ENCODE measurements around the gene CCND1.
A peak's percentile ranks its signal among the peaks of the same experiment; 100 is the strongest.

The CCND1 gene

GRCh38 chr11:69653406-69653960, 12.5 kb downstream of the CCND1 start:
- Histone ChIP-seq H3K79me1 (ENCODE audit: low read depth, low read length) (no peaks in the 10 kb centered on the region), H2AK5ac (ENCODE audit: low read depth, low read length) (no peak overlapping the region), H2AFZ (ENCODE audit: low read length) (no peak overlapping the region), H2BK15ac (ENCODE audit: low read length) (no peak overlapping the region), H3K9me3 (replicated peaks in 1 of 2; ENCODE audit: control insufficient read depth in 2 of 2, insufficient read depth in 1 of 2, low read depth in 1 of 2, low read length in 2 of 2) (no peaks in the 10 kb centered on the region), H3K9ac (ENCODE audit: low read depth, low read length, poor library complexity) (no peak overlapping the region), H4K91ac (ENCODE audit: low read depth, low read length, poor library complexity) (no peak overlapping the region), H3K4me3 (ENCODE audit: low read length in 2 of 2) (no peak overlapping the region), H3K4me2 (ENCODE audit: insufficient read depth, low read length, poor library complexity, severe bottlenecking) (no peak overlapping the region), H2BK5ac (ENCODE audit: low read length) (no peak overlapping the region), H3K27me3 (ENCODE audit: control insufficient read depth in 3 of 3, insufficient read depth in 3 of 3, low read depth in 1 of 3, low read length in 3 of 3) (no peaks in the 10 kb centered on the region), H4K8ac (ENCODE audit: low read depth, low read length) (no peak overlapping the region), H3K23ac (ENCODE audit: low read depth, low read length, poor library complexity) (no peak overlapping the region), H3K36me3 (replicated peaks in 1 of 2; ENCODE audit: control insufficient read depth in 2 of 2, insufficient read depth in 2 of 2, low read length in 2 of 2) (peaks cover 21 to 31% of the 10 kb centered on the region in 2 donors), H3K4me1 (ENCODE audit: control insufficient read depth in 2 of 2, insufficient read depth in 1 of 2, low read depth in 1 of 2, low read length in 2 of 2) (peaks cover 13 to 18% of the 10 kb centered on the region in 2 donors), H3K14ac (ENCODE audit: low read length) (no peak overlapping the region), H3K18ac (ENCODE audit: low read length) (peak overlapping the region; percentile 52), H3K4ac (ENCODE audit: low read length) (no peak overlapping the region), H2BK120ac (ENCODE audit: low read depth, low read length) (no peak overlapping the region), H2BK12ac (ENCODE audit: low read length) (no peak overlapping the region), H3K27ac (replicated peaks; ENCODE audit: low read length) (no peak overlapping the region)
- no peak for DNase-seq (ENCODE audit: low spot score)
- no CpG with 5 or more reads among the region's 23 CpGs for WGBS, 2 donors (ENCODE audit: extremely low coverage in 2 of 2, insufficient read length in 2 of 2, insufficient replicate concordance in 1 of 2)

- Histone ChIP-seq H3K4me3 (ENCODE audit: low read length in 2 of 2) (no peak overlapping the region), H3K23ac (ENCODE audit: low read depth, low read length, poor library complexity) (peak overlapping the region; percentile 66), H3K9ac (ENCODE audit: low read depth, low read length, poor library complexity) (no peak overlapping the region), H2BK5ac (ENCODE audit: low read length) (no peak overlapping the region), H3K4me1 (ENCODE audit: control insufficient read depth in 2 of 2, insufficient read depth in 1 of 2, low read depth in 1 of 2, low read length in 2 of 2) (peaks cover 20 to 24% of the 10 kb centered on the region in 2 donors), H4K91ac (ENCODE audit: low read depth, low read length, poor library complexity) (no peak overlapping the region), H3K36me3 (replicated peaks in 1 of 2; ENCODE audit: control insufficient read depth in 2 of 2, insufficient read depth in 2 of 2, low read length in 2 of 2) (peaks cover 17 to 26% of the 10 kb centered on the region in 2 donors), H3K27me3 (ENCODE audit: control insufficient read depth in 3 of 3, insufficient read depth in 3 of 3, low read depth in 1 of 3, low read length in 3 of 3) (no peaks in the 10 kb centered on the region), H2BK120ac (ENCODE audit: low read depth, low read length) (no peak overlapping the region), H2AK5ac (ENCODE audit: low read depth, low read length) (peak overlapping the region; percentile 83), H3K14ac (ENCODE audit: low read length) (no peak overlapping the region), H4K8ac (ENCODE audit: low read depth, low read length) (peak overlapping the region; percentile 44), H3K4ac (ENCODE audit: low read length) (no peak overlapping the region), H2BK15ac (ENCODE audit: low read length) (no peak overlapping the region), H3K4me2 (ENCODE audit: insufficient read depth, low read length, poor library complexity, severe bottlenecking) (no peak overlapping the region), H3K18ac (ENCODE audit: low read length) (peak overlapping the region; percentile 35), H3K79me1 (ENCODE audit: low read depth, low read length) (no peaks in the 10 kb centered on the region), H2BK12ac (ENCODE audit: low read length) (no peak overlapping the region), H3K27ac (replicated peaks; ENCODE audit: low read length) (no peak overlapping the region), H2AFZ (ENCODE audit: low read length) (no peak overlapping the region), H3K9me3 (replicated peaks in 1 of 2; ENCODE audit: control insufficient read depth in 2 of 2, insufficient read depth in 1 of 2, low read depth in 1 of 2, low read length in 2 of 2) (no peaks in the 10 kb centered on the region)
- no CpG with 5 or more reads among the region's 38 CpGs for WGBS, 2 donors (ENCODE audit: extremely low coverage in 2 of 2, insufficient read length in 2 of 2, insufficient replicate concordance in 1 of 2)
- DNase-seq (ENCODE audit: low spot score) = no peak
These were observed 13.2 kb downstream of the CCND1 start for GRCh38 chr11:69654001-69654659.

- no peak overlapping the region for H3K9ac ChIP-seq (ENCODE audit: low read depth, low read length, poor library complexity)
- no peaks in the 10 kb centered on the region for H3K27me3 ChIP-seq (ENCODE audit: control insufficient read depth in 3 of 3, insufficient read depth in 3 of 3, low read depth in 1 of 3, low read length in 3 of 3)
These were observed 13.9 kb downstream of the CCND1 start for GRCh38 chr11:69654660-69655478.

More at GRCh38 chr11:69654660-69655478, 13.9 kb downstream of the CCND1 start:
- no peak for DNase-seq (ENCODE audit: low spot score)
- Histone ChIP-seq H4K8ac (ENCODE audit: low read depth, low read length) (peak overlapping the region; percentile 44), H3K4me3 (ENCODE audit: low read length in 2 of 2) (no peak overlapping the region), H4K91ac (ENCODE audit: low read depth, low read length, poor library complexity) (no peak overlapping the region), H2BK120ac (ENCODE audit: low read depth, low read length) (peak overlapping the region; percentile 84), H3K23ac (ENCODE audit: low read depth, low read length, poor library complexity) (peak overlapping the region; percentile 10), H2BK5ac (ENCODE audit: low read length) (no peak overlapping the region), H2AFZ (ENCODE audit: low read length) (no peak overlapping the region), H3K36me3 (replicated peaks in 1 of 2; ENCODE audit: control insufficient read depth in 2 of 2, insufficient read depth in 2 of 2, low read length in 2 of 2) (peaks cover 17 to 20% of the 10 kb centered on the region in 2 donors), H3K4me1 (ENCODE audit: control insufficient read depth in 2 of 2, insufficient read depth in 1 of 2, low read depth in 1 of 2, low read length in 2 of 2) (peaks cover 20 to 30% of the 10 kb centered on the region in 2 donors), H3K14ac (ENCODE audit: low read length) (no peak overlapping the region), H3K4me2 (ENCODE audit: insufficient read depth, low read length, poor library complexity, severe bottlenecking) (no peak overlapping the region), H3K9me3 (replicated peaks in 1 of 2; ENCODE audit: control insufficient read depth in 2 of 2, insufficient read depth in 1 of 2, low read depth in 1 of 2, low read length in 2 of 2) (no peaks in the 10 kb centered on the region), H3K27ac (replicated peaks; ENCODE audit: low read length) (no peak overlapping the region), H2BK12ac (ENCODE audit: low read length) (peak overlapping the region; percentile 14), H3K4ac (ENCODE audit: low read length) (no peak overlapping the region), H3K18ac (ENCODE audit: low read length) (peak overlapping the region; percentile 87), H3K79me1 (ENCODE audit: low read depth, low read length) (no peaks in the 10 kb centered on the region), H2AK5ac (ENCODE audit: low read depth, low read length) (peak overlapping the region; percentile 95), H2BK15ac (ENCODE audit: low read length) (peak overlapping the region; percentile 86)
- WGBS, 2 donors (ENCODE audit: extremely low coverage in 2 of 2, insufficient read length in 2 of 2, insufficient replicate concordance in 1 of 2) = no CpG with 5 or more reads among the region's 27 CpGs

Data from neuronal stem cell (in vitro differentiated cells).